IPS-11a (cell line): ENCODE data around the gene BHLHA9.

Experiments used
- H3K4me3 ChIP-seq: one replicate; pipeline ENCODE4 v1.5.1; 2013; ENCODE audit warnings: low read depth, low read length, control low read depth

Gene BHLHA9

DNA sequence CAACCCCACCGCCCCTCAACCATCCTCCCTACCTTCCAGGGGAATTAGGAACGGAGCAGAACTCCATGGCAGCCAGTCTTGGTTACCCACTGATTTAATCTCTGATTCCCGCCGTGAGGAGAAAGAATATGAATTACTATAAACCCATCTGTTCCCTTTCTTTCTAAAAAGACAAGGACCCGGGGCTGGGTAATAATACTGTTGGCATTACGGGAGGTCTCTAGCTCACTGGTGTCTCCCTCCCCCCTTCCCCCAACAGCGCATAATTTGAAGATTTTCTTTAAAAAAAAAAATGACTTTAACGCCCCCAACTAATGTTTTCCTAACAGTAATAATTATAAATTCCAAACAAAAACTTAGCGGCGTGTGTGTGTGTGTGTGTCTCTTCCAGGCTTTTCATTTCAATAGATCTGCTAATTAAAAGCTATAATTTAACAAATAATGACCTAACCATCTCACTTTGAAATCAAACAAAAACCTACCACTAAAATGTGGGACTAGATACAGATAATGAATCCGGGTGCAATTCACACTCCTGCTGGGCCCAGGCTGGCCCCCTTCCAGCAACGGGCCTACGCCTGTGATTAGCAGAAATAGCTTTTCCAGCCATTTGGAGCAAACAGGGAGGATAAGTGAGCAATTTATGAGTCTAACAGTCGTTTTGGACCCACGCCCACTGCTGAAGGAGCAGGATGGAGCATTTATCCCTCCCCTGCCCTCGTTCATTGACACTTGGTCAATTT, 18.2 kb upstream of the BHLHA9 start:
- no peak overlapping the region for H3K4me3 ChIP-seq

DNA sequence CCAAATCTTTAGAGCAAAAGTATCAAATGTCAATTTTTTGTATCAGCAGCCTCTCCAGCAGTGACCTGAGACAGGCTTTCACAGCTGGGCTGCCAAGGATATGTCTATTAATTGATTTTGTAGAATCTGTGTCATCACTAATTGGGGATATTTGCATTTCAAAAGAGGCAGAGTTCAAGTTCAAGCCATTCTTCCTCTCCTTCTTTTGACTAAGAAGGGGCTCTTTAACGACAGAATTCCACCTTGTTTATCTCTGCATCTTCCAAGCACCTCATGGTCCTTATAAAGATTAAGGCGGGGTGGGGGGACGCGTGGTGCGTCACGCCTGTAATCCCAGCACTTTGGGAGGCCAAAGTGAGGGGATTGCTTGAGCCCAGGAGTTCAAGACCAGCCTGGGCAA, 15.2 kb upstream of the BHLHA9 start:
- H3K4me3 ChIP-seq, result no peak overlapping the region

DNA sequence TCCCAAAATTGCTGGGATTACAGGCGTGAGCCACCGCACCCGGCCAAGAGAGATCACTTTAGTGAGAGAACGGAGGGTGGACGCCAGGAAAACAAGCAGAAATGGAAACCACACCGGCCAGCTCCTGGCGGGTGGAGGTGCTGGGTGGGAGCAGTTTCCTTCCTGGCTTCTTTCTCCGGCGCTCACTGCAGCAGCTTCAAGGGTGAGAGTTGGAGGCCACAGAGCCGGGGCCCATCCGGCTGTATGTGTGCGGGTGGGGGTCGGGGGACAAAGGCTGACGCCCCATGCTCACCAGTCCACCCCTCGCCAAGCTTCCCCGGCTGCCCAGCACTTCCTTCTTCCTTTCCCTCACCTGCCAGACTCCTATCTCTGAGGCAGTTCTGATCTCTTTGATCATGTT, 13.5 kb upstream of the BHLHA9 start:
- H3K4me3 ChIP-seq, result no peak overlapping the region

DNA sequence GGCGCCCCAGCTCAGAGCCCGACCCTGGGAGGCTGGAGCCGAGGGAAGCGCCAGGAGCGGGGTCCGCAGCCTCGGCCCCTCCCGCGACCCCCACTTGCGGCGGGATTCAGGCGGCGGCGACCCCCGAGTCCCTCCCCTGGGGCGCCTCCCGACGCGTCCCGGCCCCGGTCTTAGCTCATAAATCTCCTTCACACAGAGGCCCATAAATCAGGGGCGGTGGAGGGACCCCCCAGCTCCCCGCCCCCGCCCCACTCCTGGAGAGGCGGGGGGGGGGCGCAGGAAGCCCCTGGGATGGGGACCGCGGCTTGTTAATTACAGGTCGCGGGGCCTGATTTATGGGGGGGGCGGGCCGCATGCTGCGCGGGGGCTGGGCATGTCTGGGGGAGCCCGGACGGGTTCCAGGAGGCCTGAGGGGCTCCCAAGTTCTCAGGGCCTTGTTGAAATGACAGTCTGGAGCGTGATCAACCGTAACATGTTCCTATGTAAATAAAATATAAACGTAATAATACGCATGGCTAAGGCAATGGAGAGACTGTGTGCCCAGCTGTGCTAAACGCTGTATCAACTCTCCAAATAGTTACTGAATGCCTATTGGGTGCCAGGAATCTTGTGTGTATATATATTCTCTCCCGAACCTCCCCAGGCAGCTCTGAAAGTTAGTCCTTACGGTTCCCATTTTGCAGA, 10.0 kb upstream of the BHLHA9 start:
- no peak overlapping the region for H3K4me3 ChIP-seq

- H3K4me3 ChIP-seq, result no peak overlapping the region
These were observed 9.5 kb upstream of the BHLHA9 start for GRCh38 chr17:1260770-1261161.

DNA sequence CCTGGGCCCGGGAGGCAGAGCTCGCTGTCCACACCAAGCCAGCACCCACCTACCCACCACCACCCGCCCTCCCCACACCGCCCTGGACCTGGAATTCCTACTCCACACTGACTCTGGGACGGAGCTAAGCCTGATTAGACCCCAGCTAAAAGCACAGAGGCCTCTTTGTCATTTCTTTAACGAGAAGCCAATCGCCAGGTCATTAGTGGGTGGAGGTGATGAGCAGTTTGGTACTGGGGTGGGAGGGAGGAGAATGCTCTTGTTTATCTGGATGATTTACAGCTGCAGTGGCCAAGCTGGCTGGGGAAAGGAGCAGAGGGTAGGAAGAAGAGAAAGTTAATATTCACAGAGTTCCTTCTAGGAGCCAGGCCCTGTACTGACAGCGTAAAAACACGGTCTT, 6.0 kb upstream of the BHLHA9 start:
- no peak overlapping the region for H3K4me3 ChIP-seq

- peak overlapping the region; percentile 65 for H3K4me3 ChIP-seq
These were observed 2.7 kb upstream of the BHLHA9 start for GRCh38 chr17:1267471-1267943.

GRCh38 chr17:1271030-1271423, 783 bp downstream of the BHLHA9 start:
- H3K4me3 ChIP-seq, result no peak overlapping the region

- no peak overlapping the region for H3K4me3 ChIP-seq
These were observed 1.2 kb downstream of the BHLHA9 start for GRCh38 chr17:1271441-1271840.

DNA sequence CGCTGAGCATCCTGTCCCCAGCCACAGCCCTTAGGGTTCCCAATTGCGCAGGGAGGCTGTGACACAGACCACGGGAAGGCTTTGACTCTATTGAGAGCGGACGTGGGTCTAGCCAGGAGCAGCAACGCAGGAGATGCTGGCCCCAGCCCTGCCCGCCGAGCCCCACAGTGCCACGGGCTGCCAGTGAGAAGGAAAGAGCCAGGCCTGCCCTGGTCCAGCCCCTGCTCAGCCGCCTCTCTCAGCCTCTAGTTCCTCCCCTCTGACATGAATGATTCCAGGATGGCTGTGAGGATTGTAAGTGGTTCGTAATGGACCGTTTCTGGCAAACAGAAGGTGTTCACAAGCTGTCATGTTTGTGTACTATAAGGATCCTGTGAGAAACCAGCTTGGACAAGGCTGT, 2.5 kb downstream of the BHLHA9 start:
- H3K4me3 ChIP-seq, result no peak overlapping the region

DNA sequence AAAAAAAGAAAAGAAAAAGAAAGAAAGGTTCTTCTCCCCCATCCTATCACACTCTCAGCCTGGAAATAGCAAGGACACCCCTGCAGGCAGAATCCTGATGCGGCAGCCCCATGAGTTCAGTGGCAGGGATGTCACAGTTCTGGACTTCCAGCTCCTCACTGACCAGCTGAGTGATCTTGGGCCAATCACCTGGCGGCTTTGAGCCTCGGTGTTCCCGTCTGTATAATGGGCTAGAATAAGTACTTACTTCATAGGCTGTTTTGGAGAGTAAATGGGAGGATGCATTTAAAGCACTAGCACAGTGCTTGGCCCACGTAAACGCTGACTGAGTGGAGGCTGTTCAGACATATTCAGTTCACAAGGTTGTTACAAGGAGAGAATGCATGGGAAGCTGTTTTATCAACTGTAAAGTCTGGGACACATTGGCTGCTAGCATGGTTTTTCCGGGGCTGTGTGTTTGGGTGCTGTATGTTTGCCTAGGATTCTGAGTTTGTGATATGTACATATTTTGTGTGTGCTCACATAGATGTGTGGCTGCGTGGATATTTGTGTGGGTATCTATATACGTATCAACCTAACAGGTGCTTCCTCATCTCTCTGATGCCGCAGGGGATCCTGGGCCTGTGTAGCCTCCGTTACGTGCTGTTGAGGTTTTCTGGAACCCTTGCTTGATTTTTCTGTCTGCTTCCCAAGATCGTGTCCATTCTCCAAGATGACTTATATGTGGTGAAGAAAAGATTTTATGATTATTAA, 3.4 kb downstream of the BHLHA9 start:
- no peak overlapping the region for H3K4me3 ChIP-seq

DNA sequence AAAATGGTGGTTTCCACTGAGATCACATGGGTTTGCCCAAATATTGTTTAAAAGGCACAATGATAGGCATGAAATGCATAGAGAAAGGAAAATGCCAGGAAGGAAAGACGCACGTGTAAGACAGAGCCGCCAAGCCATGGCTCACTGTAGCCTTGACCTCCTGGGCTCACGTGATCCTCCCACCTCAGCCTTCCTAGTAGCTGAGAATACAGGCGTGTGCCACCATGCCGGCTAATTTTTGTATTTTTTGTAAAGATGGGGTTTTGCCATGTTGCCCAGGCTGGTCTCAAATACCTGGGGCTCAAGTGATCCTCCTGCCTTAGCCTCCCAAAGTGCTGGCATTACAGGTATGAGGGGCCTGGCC, 4.0 kb downstream of the BHLHA9 start:
- no peak overlapping the region for H3K4me3 ChIP-seq

GRCh38 chr17:1275205-1275961, 5.1 kb downstream of the BHLHA9 start:
- no peak overlapping the region for H3K4me3 ChIP-seq

GRCh38 chr17:1275962-1276736, 5.9 kb downstream of the BHLHA9 start:
- H3K4me3 ChIP-seq, result no peak overlapping the region

DNA sequence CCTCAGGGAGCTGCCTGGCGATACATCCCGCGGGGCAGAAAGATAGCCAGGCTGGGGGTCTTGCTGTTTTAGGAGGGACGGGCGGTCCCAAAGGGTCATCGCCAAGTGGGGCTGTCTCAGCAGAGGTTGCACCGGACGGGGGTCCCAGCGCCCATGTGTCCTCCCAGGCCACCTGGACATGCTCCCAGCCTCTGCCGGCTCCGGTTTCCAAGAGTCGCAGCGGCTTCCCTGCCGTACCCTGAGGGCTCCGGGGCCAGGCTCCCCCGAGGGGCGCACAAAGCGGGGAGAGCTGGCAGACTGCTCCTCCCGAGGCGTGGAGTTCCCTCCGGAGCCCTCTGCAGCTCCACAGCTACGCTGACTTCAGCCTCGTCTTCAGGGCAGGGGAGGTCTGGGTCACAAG, 10.4 kb downstream of the BHLHA9 start:
- no peak overlapping the region for H3K4me3 ChIP-seq

GRCh38 chr17:1286379-1287106, 16.3 kb downstream of the BHLHA9 start:
- no peak overlapping the region for H3K4me3 ChIP-seq

GRCh38 chr17:1289695-1290094, 19.5 kb downstream of the BHLHA9 start:
- H3K4me3 ChIP-seq, result no peak overlapping the region

GRCh38 chr17:1290676-1291075, 20.4 kb downstream of the BHLHA9 start:
- H3K4me3 ChIP-seq, result no peak overlapping the region

- no peak overlapping the region for H3K4me3 ChIP-seq
These were observed 24.0 kb downstream of the BHLHA9 start for GRCh38 chr17:1294157-1294717.
